Nephron (organoid): ENCODE data around the gene TM9SF4.

Experiments
- H3K27ac Mint-ChIP-seq, 3 experiments: 2 replicates each; pipeline ENCODE4 v1.8.0; 2020; ENCODE audit warnings: mixed read lengths in 3 of 3, mild to moderate bottlenecking in 2 of 3, moderate library complexity in 1 of 3
- H3K27me3 Mint-ChIP-seq: 2 replicates; pipeline ENCODE4 v1.8.0; 2021; ENCODE audit warnings: low read depth, mild to moderate bottlenecking, moderate library complexity, mixed read lengths
- H3K36me3 Mint-ChIP-seq: 2 replicates; pipeline ENCODE4 v1.8.0; 2020; ENCODE audit warnings: low read depth, mixed read lengths
- H3K4me1 Mint-ChIP-seq: 2 replicates; pipeline ENCODE4 v1.8.0; 2020; ENCODE audit warnings: mixed read lengths
- H3K4me3 Mint-ChIP-seq, 3 experiments: 2 replicates each; pipeline ENCODE4 v1.8.0; 2020; ENCODE audit warnings: mild to moderate bottlenecking in 3 of 3, mixed read lengths in 3 of 3, moderate library complexity in 2 of 3
- H3K9me3 Mint-ChIP-seq: 2 replicates; pipeline ENCODE4 v1.8.0; 2020; ENCODE audit warnings: mixed read lengths
- CTCF ChIP-seq, 3 experiments: fragments of 200-600 bp; sonication (generic); IDR thresholded peaks; one replicate each; pipeline ENCODE4 v1.5.0; 2021; ENCODE audit warnings: antibody characterized with exemption in 3 of 3; ENCODE audit not compliant: unreplicated experiment in 3 of 3

TM9SF4 gene

DNA sequence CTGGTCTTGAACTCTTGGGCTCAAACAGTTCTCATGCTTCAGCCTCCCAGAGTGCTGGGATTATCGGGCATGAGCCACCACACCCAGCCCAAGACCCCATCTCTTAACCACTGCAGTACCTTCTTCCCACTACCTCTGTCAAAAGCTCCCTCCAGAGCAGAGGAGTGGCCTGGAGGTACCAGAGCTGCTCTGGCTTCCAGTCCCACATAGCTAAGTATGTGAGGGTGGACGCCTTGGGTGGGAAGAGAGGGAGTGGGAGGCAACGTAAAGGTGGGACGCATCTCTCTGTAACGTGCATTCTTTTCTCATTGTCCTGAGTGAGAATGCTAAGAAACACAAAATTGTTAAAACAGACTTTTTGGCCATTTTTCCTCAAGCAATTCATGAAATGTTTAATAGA, 24.5 kb downstream of the TM9SF4 start:
- Mint-ChIP-seq H3K27ac (no peak overlapping the region), H3K27me3 (no peaks in the 10 kb centered on the region), H3K9me3 (no peaks in the 10 kb centered on the region), H3K36me3 (peaks cover 17% of the 10 kb centered on the region), H3K4me3 (no peak overlapping the region), H3K4me1 (no peaks in the 10 kb centered on the region)
- TF ChIP-seq CTCF (IDR thresholded peaks at IDR 0.05; ENCODE audit: unreplicated experiment in 3 of 3): no peak

- Mint-ChIP-seq H3K4me3 (no peak overlapping the region), H3K9me3 (no peaks in the 10 kb centered on the region), H3K27me3 (no peaks in the 10 kb centered on the region), H3K4me1 (no peaks in the 10 kb centered on the region), H3K27ac (no peak overlapping the region), H3K36me3 (peaks cover 35% of the 10 kb centered on the region)
- TF ChIP-seq CTCF (IDR thresholded peaks at IDR 0.05; ENCODE audit: unreplicated experiment in 3 of 3): no peak
Measured at GRCh38 chr20:32135983-32136515, 26.5 kb downstream of the TM9SF4 start.

DNA sequence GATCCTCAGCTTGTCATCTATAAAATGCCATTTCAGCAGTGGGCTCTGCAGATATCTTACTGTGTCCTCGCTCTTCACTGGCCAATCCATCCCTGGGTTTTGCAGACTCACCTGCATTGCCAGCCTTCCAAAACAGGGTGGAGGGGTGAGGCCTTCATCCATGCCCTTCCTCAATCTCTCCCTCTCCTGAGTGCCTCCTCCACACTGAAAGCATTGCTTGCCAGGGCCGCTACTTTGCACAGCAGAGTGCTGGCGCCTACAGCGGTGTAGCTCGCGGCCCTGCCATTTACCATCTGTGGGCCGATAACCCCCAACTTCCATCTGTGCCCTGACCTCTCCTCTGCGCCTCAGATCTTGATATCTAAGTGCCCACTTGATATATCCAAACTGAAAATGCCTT, 29.4 kb downstream of the TM9SF4 start:
- H3K36me3 Mint-ChIP-seq: peaks cover 57% of the 10 kb centered on the region
- H3K9me3 Mint-ChIP-seq: no peaks in the 10 kb centered on the region
- no peak for TF ChIP-seq CTCF (IDR thresholded peaks at IDR 0.05; ENCODE audit: unreplicated experiment in 3 of 3)
- H3K27ac Mint-ChIP-seq: no peak overlapping the region
- H3K4me3 Mint-ChIP-seq: no peak overlapping the region
- H3K27me3 Mint-ChIP-seq: no peaks in the 10 kb centered on the region
- H3K4me1 Mint-ChIP-seq: no peaks in the 10 kb centered on the region

- no peak overlapping the region for H3K4me3 Mint-ChIP-seq
- peaks cover 64% of the 10 kb centered on the region for H3K36me3 Mint-ChIP-seq
- H3K27ac Mint-ChIP-seq: no peak overlapping the region
- no peaks in the 10 kb centered on the region for H3K4me1 Mint-ChIP-seq
- no peaks in the 10 kb centered on the region for H3K9me3 Mint-ChIP-seq
- no peak for TF ChIP-seq CTCF (IDR thresholded peaks at IDR 0.05; ENCODE audit: unreplicated experiment in 3 of 3)
- H3K27me3 Mint-ChIP-seq: no peaks in the 10 kb centered on the region
Measured at GRCh38 chr20:32139947-32140346, 30.4 kb downstream of the TM9SF4 start.

DNA sequence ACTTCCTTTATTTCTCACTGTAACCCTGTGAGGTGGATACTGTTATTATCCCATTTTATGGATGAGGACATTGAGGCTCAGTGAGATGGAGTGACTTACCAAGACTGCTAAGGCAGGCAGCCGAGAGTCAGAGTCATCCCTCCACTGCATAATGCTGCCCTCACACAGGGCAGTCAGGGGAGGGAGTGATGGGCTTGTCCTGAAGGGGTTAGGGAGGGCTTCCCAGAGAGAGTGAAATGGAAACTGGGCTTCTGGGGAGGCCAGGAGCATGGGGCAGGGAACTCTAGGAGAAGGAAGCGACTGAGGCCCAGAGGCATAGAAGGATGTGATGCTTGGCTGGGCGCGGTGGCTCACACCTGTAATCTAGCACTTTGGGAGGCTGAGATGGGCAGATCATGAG, 31.1 kb downstream of the TM9SF4 start:
- no peak for TF ChIP-seq CTCF (IDR thresholded peaks at IDR 0.05; ENCODE audit: unreplicated experiment in 3 of 3)
- peaks cover 71% of the 10 kb centered on the region for H3K36me3 Mint-ChIP-seq
- no peaks in the 10 kb centered on the region for H3K27me3 Mint-ChIP-seq
- H3K4me1 Mint-ChIP-seq: no peaks in the 10 kb centered on the region
- no peaks in the 10 kb centered on the region for H3K9me3 Mint-ChIP-seq
- H3K27ac Mint-ChIP-seq: no peak overlapping the region
- H3K4me3 Mint-ChIP-seq: no peak overlapping the region

- Mint-ChIP-seq H3K36me3 (peaks cover 80% of the 10 kb centered on the region), H3K27me3 (no peaks in the 10 kb centered on the region), H3K27ac (no peak overlapping the region), H3K4me3 (no peak overlapping the region), H3K9me3 (no peaks in the 10 kb centered on the region), H3K4me1 (no peaks in the 10 kb centered on the region)
- no peak for TF ChIP-seq CTCF (IDR thresholded peaks at IDR 0.05; ENCODE audit: unreplicated experiment in 3 of 3)
Measured at GRCh38 chr20:32141465-32141980, 32.0 kb downstream of the TM9SF4 start.
